ENCODE data around the gene GATAD2A. TPM values are rescaled to one million over a fixed set of nuclear protein-coding genes. Genes with fewer than 3 reads are reported as not detected.
A peak's percentile ranks its signal among the peaks of the same experiment; 100 is the strongest.

Gene GATAD2A
- total RNA-seq, 1 experiment from 2014 or later = 99.6 TPM

- H3K27ac ChIP-seq (ENCODE audit: low read length) = peak overlapping the region; percentile 34; the same call in 1 of the 2 replicates
- no peaks in the 10 kb centered on the region for H3K9me3 ChIP-seq (ENCODE audit: control insufficient read depth, insufficient read depth, low read depth, low read length)
- CTCF ChIA-PET = interaction anchor here (0.6 kb wide), 1 partner anchor 13 kb away, joined by 3 read pairs; no protein-coding TSS in a partner anchor
- TF ChIP-seq POLR2AphosphoS5 (IDR thresholded peaks at IDR 0.05; ENCODE audit: low read depth, low read length) = no peak
- TF ChIP-seq CTCF (IDR thresholded peaks at IDR 0.05) = peak; percentile 92
- no peak for TF ChIP-seq REST (IDR thresholded peaks at IDR 0.05; ENCODE audit: insufficient read depth in 1 of 2, low read depth in 2 of 2, low read length in 1 of 2)
- peak; percentile 93 for ATAC-seq
- in situ Hi-C loops (cut with HindIII; ENCODE audit: low pct_unique_long_range_greater_than_20kb, low sequenced_read_pairs) (no loop called here), intact Hi-C loops (cut with micrococcal nuclease; ENCODE audit: unreplicated experiment) (loop anchor here (5.0 kb wide), 1 partner anchor 121 kb away; no protein-coding TSS in a partner anchor)
- no peaks in the 10 kb centered on the region for H3K27me3 ChIP-seq (ENCODE audit: control insufficient read depth, insufficient read depth, low read length)
- POLR2A ChIA-PET = no interaction called here
- peak overlapping the region in 1 of 2 experiments; percentile 11; a peak in 1 of 4 replicates for H3K4me3 ChIP-seq (ENCODE audit: low read depth in 2 of 2, low read length in 2 of 2)
- H3K36me3 ChIP-seq (ENCODE audit: control insufficient read depth, insufficient read depth, low read length) = no peaks in the 10 kb centered on the region
- no peak for DNase-seq (ENCODE audit: low read depth, low spot score)
- BruUV-seq (replicated peaks) = no TSS peak
- H3K4me1 ChIP-seq (ENCODE audit: control insufficient read depth, insufficient read depth, low read length) = no peaks in the 10 kb centered on the region
Observed at GRCh38 chr19:19366434-19367396, 38.8 kb upstream of the GATAD2A start.

GRCh38 chr19:19368087-19368486, 37.4 kb upstream of the GATAD2A start:
- no peak for DNase-seq (ENCODE audit: low read depth, low spot score)
- Histone ChIP-seq H3K4me1 (ENCODE audit: control insufficient read depth, insufficient read depth, low read length) (no peaks in the 10 kb centered on the region), H3K27me3 (ENCODE audit: control insufficient read depth, insufficient read depth, low read length) (no peaks in the 10 kb centered on the region), H3K9me3 (ENCODE audit: control insufficient read depth, insufficient read depth, low read depth, low read length) (no peaks in the 10 kb centered on the region), H3K36me3 (ENCODE audit: control insufficient read depth, insufficient read depth, low read length) (no peaks in the 10 kb centered on the region), H3K27ac (ENCODE audit: low read length) (no peak overlapping the region), H3K4me3 (ENCODE audit: low read depth in 2 of 2, low read length in 2 of 2) (no peak overlapping the region)
- BruUV-seq (replicated peaks) = no TSS peak
- in situ Hi-C loops (cut with HindIII; ENCODE audit: low pct_unique_long_range_greater_than_20kb, low sequenced_read_pairs) = no loop called here
- ATAC-seq = no peak
- POLR2A ChIA-PET = no interaction called here
- intact Hi-C loops (cut with micrococcal nuclease; ENCODE audit: unreplicated experiment) = loop anchor here (5.0 kb wide), 1 partner anchor 119 kb away; no protein-coding TSS in a partner anchor
- CTCF ChIA-PET = no interaction called here
- no peak for TF ChIP-seq CTCF (IDR thresholded peaks at IDR 0.05)
- TF ChIP-seq POLR2AphosphoS5 (IDR thresholded peaks at IDR 0.05; ENCODE audit: low read depth, low read length) = no peak
- no peak for TF ChIP-seq TCF7L2 (IDR thresholded peaks at IDR 0.05; ENCODE audit: low read depth, low read length)
- no peak for TF ChIP-seq REST (IDR thresholded peaks at IDR 0.05; ENCODE audit: insufficient read depth in 1 of 2, low read depth in 2 of 2, low read length in 1 of 2)
- no peak for TF ChIP-seq SIN3A (IDR thresholded peaks at IDR 0.05; ENCODE audit: borderline replicate concordance, insufficient read depth, low read depth, low read length)

All from Panc1 (cell line).